Panc1 (cell line): Measurements from ENCODE around the gene TGIF1. TPM values are rescaled to one million over a fixed set of nuclear protein-coding genes. Genes with fewer than 3 reads are reported as not detected.
A peak's percentile ranks its signal among the peaks of the same experiment; 100 is the strongest.

Source experiments
- ATAC-seq: fragments of 200-7000 bp; cut with Tn5 transposase; 2 replicates; pipeline ENCODE4 v1.9.1; 2020; ENCODE audit warnings: mild to moderate bottlenecking, moderate library complexity
- BruUV-seq: library from RNA; stranded (reverse); fragments of 400-500 nt; replicated peaks from 2 replicates; lab custom pipeline; 2021; lab: Mats Ljungman, UMichigan
- CTCF ChIA-PET: fragments of 300-600 bp; sonication (Branson Sonifier 250); formaldehyde crosslinking; loops from one replicate; lab custom pipeline; 2022; ENCODE audit warnings: antibody characterized with exemption; lab: Charles Lee
- POLR2A ChIA-PET: fragments of 300-600 bp; sonication (Branson Sonifier 250); formaldehyde crosslinking; loops from one replicate; lab custom pipeline; 2022; ENCODE audit warnings: antibody characterized with exemption; lab: Charles Lee
- DNase-seq: peaks from one replicate; pipeline ENCODE4 v3.0.0-alpha.2; 2010; ENCODE audit warnings: low read depth, low spot score
- H3K27ac ChIP-seq: 2 replicates; pipeline ENCODE4 v1.5.1; 2011; ENCODE audit warnings: mild to moderate bottlenecking, low read length, inconsistent platforms
- H3K27me3 ChIP-seq: fragments of 200-500 bp; sonication (Bioruptor generic); 2 replicates; pipeline ENCODE4 v1.6.0; 2014; ENCODE audit warnings: low read length, inconsistent platforms; ENCODE audit not compliant: control insufficient read depth, insufficient read depth
- H3K36me3 ChIP-seq: fragments of 200-500 bp; sonication (Bioruptor generic); 2 replicates; pipeline ENCODE4 v1.5.1; 2014; ENCODE audit warnings: inconsistent platforms, mild to moderate bottlenecking, low read length, moderate library complexity; ENCODE audit not compliant: control insufficient read depth, insufficient read depth
- H3K4me1 ChIP-seq: 2 replicates; pipeline ENCODE4 v1.5.1; 2011; ENCODE audit warnings: inconsistent platforms, mild to moderate bottlenecking, low read length, moderate library complexity; ENCODE audit not compliant: control insufficient read depth, insufficient read depth
- H3K4me3 ChIP-seq, 2 experiments: 2 replicates each; pipeline ENCODE4 v1.5.1; 2011 to 2012; ENCODE audit warnings: low read depth in 2 of 2, low read length in 2 of 2, mild to moderate bottlenecking in 2 of 2, inconsistent platforms in 1 of 2, moderate library complexity in 1 of 2
- H3K9me3 ChIP-seq: fragments of 200-500 bp; sonication (Bioruptor generic); 2 replicates; pipeline ENCODE4 v1.5.1; 2014; ENCODE audit warnings: low read depth, mild to moderate bottlenecking, inconsistent platforms, low read length, moderate library complexity; ENCODE audit not compliant: control insufficient read depth, insufficient read depth
- CTCF ChIP-seq: fragments of 450-650 bp; IDR thresholded peaks from 2 replicates; pipeline ENCODE4 v1.5.1; 2017; ENCODE audit warnings: mild to moderate bottlenecking
- POLR2AphosphoS5 ChIP-seq: IDR thresholded peaks from 2 replicates; pipeline ENCODE4 v1.6.1; 2012; ENCODE audit warnings: mild to moderate bottlenecking, low read depth, low read length, moderate library complexity
- REST ChIP-seq, 2 experiments: IDR thresholded peaks; 2 replicates each; pipeline ENCODE4 v1.6.1; 2011 to 2012; ENCODE audit warnings: low read depth in 2 of 2, control low read depth in 1 of 2, low read length in 1 of 2, mild to moderate bottlenecking in 1 of 2, moderate library complexity in 1 of 2; ENCODE audit not compliant: insufficient read depth in 1 of 2
- SIN3A ChIP-seq: IDR thresholded peaks from 2 replicates; pipeline ENCODE4 v1.6.1; 2012; ENCODE audit warnings: low read depth, mild to moderate bottlenecking, low read length, moderate library complexity, borderline replicate concordance; ENCODE audit not compliant: insufficient read depth
- TCF7L2 ChIP-seq: IDR thresholded peaks from 2 replicates; pipeline ENCODE4 v1.6.1; 2011; ENCODE audit warnings: mild to moderate bottlenecking, low read depth, low read length, inconsistent platforms
- in situ Hi-C: cut with HindIII; loops from 2 replicates; pipeline ENCODE4 v1.10.0; 2016; ENCODE audit warnings: low sequenced_read_pairs, low pct_unique_long_range_greater_than_20kb
- intact Hi-C: fragments of 100-400 bp; cut with micrococcal nuclease; formaldehyde crosslinking; loops from one replicate; pipeline ENCODE4 v1.10.0; 2022; ENCODE audit not compliant: unreplicated experiment
- total RNA-seq: library from RNA; stranded (reverse); gene quantifications from one replicate; pipeline ENCODE4 v1.2.1, GENCODE V29; 2021; ENCODE audit not compliant: unreplicated experiment

The TGIF1 gene
- total RNA-seq, 1 experiment from 2014 or later: 171 TPM

- peaks cover 32% of the 10 kb centered on the region for H3K36me3 ChIP-seq
- ChIA-PET POLR2A (interaction anchor here (0.8 to 3.3 kb wide), 6 partner anchors 13 to 211 kb away, joined by 4 to 23 read pairs (median 10); no protein-coding TSS in a partner anchor), CTCF (no interaction called here)
- H3K27me3 ChIP-seq: no peaks in the 10 kb centered on the region
- intact Hi-C loops (loop anchor here (1.0 to 5.0 kb wide), 3 partner anchors 43 to 213 kb away; no protein-coding TSS in a partner anchor), in situ Hi-C loops (no loop called here)
- no peaks in the 10 kb centered on the region for H3K9me3 ChIP-seq
- H3K27ac ChIP-seq: peak overlapping the region; percentile 100
- no TSS peak for BruUV-seq
- no peak for TF ChIP-seq TCF7L2
- TF ChIP-seq SIN3A: no peak
- TF ChIP-seq REST (IDR thresholded peaks at IDR 0.05; ENCODE audit: insufficient read depth in 1 of 2, low read depth in 2 of 2, low read length in 1 of 2): no peak
- TF ChIP-seq POLR2AphosphoS5: peak; percentile 4; the same call in 1 of the 2 replicates
- TF ChIP-seq CTCF: peak; percentile 69; the same call in 1 of the 2 replicates
- ATAC-seq (no peak), DNase-seq (no peak)
- peaks cover 49% of the 10 kb centered on the region for H3K4me1 ChIP-seq
- peak overlapping the region; percentile 97 to 98 for H3K4me3 ChIP-seq
Observed at GRCh38 chr18:3454365-3455089, 4.6 kb downstream of the TGIF1 start.

- CTCF ChIA-PET: no interaction called here
- intact Hi-C loops (loop anchor here (5.0 kb wide), 1 partner anchor 42 kb away; no protein-coding TSS in a partner anchor), in situ Hi-C loops (no loop called here)
- TF ChIP-seq TCF7L2 (no peak), SIN3A (no peak), POLR2AphosphoS5 (no peak; the same call in 1 of the 2 replicates), REST (IDR thresholded peaks at IDR 0.05; ENCODE audit: insufficient read depth in 1 of 2, low read depth in 2 of 2, low read length in 1 of 2) (no peak)
- H3K27me3 ChIP-seq: no peaks in the 10 kb centered on the region
- no peak for ATAC-seq
- peaks cover 36% of the 10 kb centered on the region for H3K36me3 ChIP-seq
- BruUV-seq: TSS peak; percentile 22
- peaks cover 53% of the 10 kb centered on the region for H3K4me1 ChIP-seq
- H3K9me3 ChIP-seq: no peaks in the 10 kb centered on the region
- POLR2A ChIA-PET: interaction anchor here (0.9 to 3.3 kb wide), 3 partner anchors 149 to 210 kb away, joined by 4 to 23 read pairs (median 8); no protein-coding TSS in a partner anchor
- peak overlapping the region; percentile 100 for H3K27ac ChIP-seq
- no peak for DNase-seq
- H3K4me3 ChIP-seq: peak overlapping the region; percentile 97 to 98
Observed at GRCh38 chr18:3455090-3455635, 5.2 kb downstream of the TGIF1 start.
